Measurements from ENCODE around the gene MSX2. TPM values are rescaled to one million over a fixed set of nuclear protein-coding genes. Genes with fewer than 3 reads are reported as not detected.

MSX2 gene
- total RNA-seq, 1 experiment from 2014 or later = 11.3 TPM

- H3K27me3 ChIP-seq (ENCODE audit: insufficient read depth, low read length) = peaks cover 1% of the 10 kb centered on the region; the same call in 1 of the 2 replicates
- intact Hi-C loops (cut with micrococcal nuclease) = no loop called here
- BruUV-seq (replicated peaks) = no TSS peak
- no peak overlapping the region for H3K4me2 ChIP-seq (ENCODE audit: low read length)
- ChIA-PET POLR2A (no interaction called here), CTCF (no interaction called here), RAD21 (ENCODE audit: low non-redundant PET in 1 of 2, low total read pairs in 2 of 2, uncharacterized antibody in 2 of 2, unreplicated experiment in 2 of 2) (no interaction called here)
- no peak overlapping the region for H3K27ac ChIP-seq (ENCODE audit: low read depth, low read length)
- H2AFZ ChIP-seq (ENCODE audit: low read depth, low read length, poor library complexity, severe bottlenecking) = no peak overlapping the region
- H4K20me1 ChIP-seq (ENCODE audit: insufficient read depth) = no peaks in the 10 kb centered on the region
- DNase-seq (ENCODE audit: low read depth, low spot score) = no peak
- no peak for ATAC-seq
- H3K4me1 ChIP-seq (ENCODE audit: control insufficient read depth in 1 of 2, insufficient read depth in 2 of 2, low read length in 2 of 2) = peaks cover 3 to 18% of the 10 kb centered on the region in 2 experiments; a peak in 3 of 4 replicates
- H3K4me3 ChIP-seq (replicated peaks in 1 of 2; ENCODE audit: low read depth in 1 of 2, low read length in 2 of 2) = no peak overlapping the region
- no peaks in the 10 kb centered on the region for H3K9me3 ChIP-seq (ENCODE audit: control insufficient read depth in 1 of 2, insufficient read depth in 1 of 2, low read depth in 1 of 2, low read length in 2 of 2)
- no peaks in the 10 kb centered on the region for H3K9me2 ChIP-seq (ENCODE audit: insufficient read depth)
- no peaks in the 10 kb centered on the region for H3K79me2 ChIP-seq (ENCODE audit: insufficient read depth, low read length)
- no peak overlapping the region for H3K9ac ChIP-seq (ENCODE audit: low read length)
- H3K36me3 ChIP-seq (ENCODE audit: control insufficient read depth in 1 of 2, insufficient read depth in 2 of 2, low read length in 2 of 2) = no peaks in the 10 kb centered on the region
- TF ChIP-seq ZBTB33 (IDR thresholded peaks at IDR 0.05; ENCODE audit: extremely low read depth, insufficient replicate concordance, low read length) = no peak
Observed at GRCh38 chr5:174714751-174715150, 9.6 kb upstream of the MSX2 start.

GRCh38 chr5:174715804-174716203, 8.6 kb upstream of the MSX2 start:
- intact Hi-C loops (cut with micrococcal nuclease) = no loop called here
- Histone ChIP-seq H3K27ac (ENCODE audit: low read depth, low read length) (no peak overlapping the region), H3K27me3 (ENCODE audit: insufficient read depth, low read length) (peaks cover 12% of the 10 kb centered on the region; the same call in 1 of the 2 replicates), H4K20me1 (ENCODE audit: insufficient read depth) (no peaks in the 10 kb centered on the region), H3K4me2 (ENCODE audit: low read length) (no peak overlapping the region), H2AFZ (ENCODE audit: low read depth, low read length, poor library complexity, severe bottlenecking) (no peak overlapping the region), H3K4me1 (ENCODE audit: control insufficient read depth in 1 of 2, insufficient read depth in 2 of 2, low read length in 2 of 2) (peaks cover 6 to 18% of the 10 kb centered on the region in 2 experiments), H3K9me2 (ENCODE audit: insufficient read depth) (no peaks in the 10 kb centered on the region), H3K36me3 (ENCODE audit: control insufficient read depth in 1 of 2, insufficient read depth in 2 of 2, low read length in 2 of 2) (no peaks in the 10 kb centered on the region), H3K9ac (ENCODE audit: low read length) (no peak overlapping the region), H3K4me3 (replicated peaks in 1 of 2; ENCODE audit: low read depth in 1 of 2, low read length in 2 of 2) (no peak overlapping the region), H3K79me2 (ENCODE audit: insufficient read depth, low read length) (no peaks in the 10 kb centered on the region), H3K9me3 (ENCODE audit: control insufficient read depth in 1 of 2, insufficient read depth in 1 of 2, low read depth in 1 of 2, low read length in 2 of 2) (no peaks in the 10 kb centered on the region)
- no peak for TF ChIP-seq POLR2A (IDR thresholded peaks at IDR 0.05; ENCODE audit: borderline replicate concordance, extremely low read depth, insufficient read depth, insufficient read length)
- TF ChIP-seq EZH2 (IDR thresholded peaks at IDR 0.05) = no peak
- no peak for TF ChIP-seq EGR1 (IDR thresholded peaks at IDR 0.05; ENCODE audit: low read depth)
- no peak for TF ChIP-seq POLR2AphosphoS5 (IDR thresholded peaks at IDR 0.05; ENCODE audit: low read depth, low read length)
- TF ChIP-seq MAX (IDR thresholded peaks at IDR 0.05) = no peak
- no peak for TF ChIP-seq REST (IDR thresholded peaks at IDR 0.05; ENCODE audit: low read depth)
- TF ChIP-seq SRF (IDR thresholded peaks at IDR 0.05; ENCODE audit: low read depth) = no peak
- no peak for TF ChIP-seq CTCF (IDR thresholded peaks at IDR 0.05 in 2 of 3, conservative IDR thresholded peaks at IDR 0.05 in 1 of 3; ENCODE audit: borderline replicate concordance in 1 of 3, insufficient read depth in 1 of 3, low read depth in 2 of 3, low read length in 2 of 3)
- no peak for TF ChIP-seq ZFX (IDR thresholded peaks at IDR 0.05)
- no peak for TF ChIP-seq FOSL1 (IDR thresholded peaks at IDR 0.05; ENCODE audit: low read depth)
- no peak for TF ChIP-seq ZNF274 (IDR thresholded peaks at IDR 0.05; ENCODE audit: low read depth, low read length)
- TF ChIP-seq YY1 (IDR thresholded peaks at IDR 0.05; ENCODE audit: extremely low read depth, insufficient replicate concordance, low read depth, low read length) = no peak
- no peak for TF ChIP-seq CBX3 (IDR thresholded peaks at IDR 0.05; ENCODE audit: low read depth)
- DNase-seq (ENCODE audit: low read depth, low spot score) (no peak), ATAC-seq (no peak)
- POLR2A ChIA-PET = no interaction called here
- RAD21 ChIA-PET (ENCODE audit: low non-redundant PET in 1 of 2, low total read pairs in 2 of 2, uncharacterized antibody in 2 of 2, unreplicated experiment in 2 of 2) = no interaction called here
- CTCF ChIA-PET = no interaction called here
- no TSS peak for BruUV-seq (replicated peaks)
